Liver (tissue), 3 donors: ENCODE data around the gene FLAD1.

ENCODE experiments used
- EGR1 ChIP-seq, 2 donors: IDR thresholded peaks; 2 replicates each; pipeline ENCODE4 v1.6.1; 2016 to 2018; ENCODE audit warnings: antibody characterized with exemption in 2 of 2, low read depth in 2 of 2
- FOXA1 ChIP-seq: IDR thresholded peaks from 2 replicates; pipeline ENCODE4 v1.6.1; 2016; ENCODE audit warnings: antibody characterized with exemption
- JUND ChIP-seq, 2 donors: IDR thresholded peaks; 2 replicates each; pipeline ENCODE4 v1.6.1; 2016; ENCODE audit warnings: antibody characterized with exemption in 2 of 2
- RAD21 ChIP-seq, 2 donors: IDR thresholded peaks; 2 replicates each; pipeline ENCODE4 v1.6.1; 2016; ENCODE audit warnings: antibody characterized with exemption in 2 of 2, mild to moderate bottlenecking in 2 of 2
- RXRA ChIP-seq, 2 donors: IDR thresholded peaks; 2 replicates each; pipeline ENCODE4 v1.6.1; 2017 to 2018; ENCODE audit warnings: antibody characterized with exemption in 2 of 2, mild to moderate bottlenecking in 1 of 2
- SP1 ChIP-seq: IDR thresholded peaks from 2 replicates; pipeline ENCODE4 v1.6.1; 2018; ENCODE audit warnings: antibody characterized with exemption, mild to moderate bottlenecking
- TAF1 ChIP-seq: conservative IDR thresholded peaks from 2 replicates; pipeline ENCODE4 v1.6.1; 2016; ENCODE audit warnings: antibody characterized with exemption, mild to moderate bottlenecking
- TF ChIP-seq, protein P1 (sequence below): fragments of 150-350 bp; IDR thresholded peaks from 2 replicates; pipeline ENCODE4 v1.5.1; 2017; ENCODE audit warnings: improper control_type of control experiment, low read depth, low read length; ENCODE audit not compliant: missing input control
- donor health status: healthy.
- donor health status: healthy.

GRCh38 chr1:155022927-155023236 is 39.7 kb downstream of the FLAD1 start:
- TF ChIP-seq TAF1 (no peak), JUND (IDR thresholded peaks at IDR 0.05) (no peak), RXRA (IDR thresholded peaks at IDR 0.05) (no peak), EGR1 (IDR thresholded peaks at IDR 0.05; ENCODE audit: low read depth in 2 of 2) (no peak), SP1 (no peak), FOXA1 (no peak), RAD21 (IDR thresholded peaks at IDR 0.05) (no peak)
- TF ChIP-seq, protein P1, sequence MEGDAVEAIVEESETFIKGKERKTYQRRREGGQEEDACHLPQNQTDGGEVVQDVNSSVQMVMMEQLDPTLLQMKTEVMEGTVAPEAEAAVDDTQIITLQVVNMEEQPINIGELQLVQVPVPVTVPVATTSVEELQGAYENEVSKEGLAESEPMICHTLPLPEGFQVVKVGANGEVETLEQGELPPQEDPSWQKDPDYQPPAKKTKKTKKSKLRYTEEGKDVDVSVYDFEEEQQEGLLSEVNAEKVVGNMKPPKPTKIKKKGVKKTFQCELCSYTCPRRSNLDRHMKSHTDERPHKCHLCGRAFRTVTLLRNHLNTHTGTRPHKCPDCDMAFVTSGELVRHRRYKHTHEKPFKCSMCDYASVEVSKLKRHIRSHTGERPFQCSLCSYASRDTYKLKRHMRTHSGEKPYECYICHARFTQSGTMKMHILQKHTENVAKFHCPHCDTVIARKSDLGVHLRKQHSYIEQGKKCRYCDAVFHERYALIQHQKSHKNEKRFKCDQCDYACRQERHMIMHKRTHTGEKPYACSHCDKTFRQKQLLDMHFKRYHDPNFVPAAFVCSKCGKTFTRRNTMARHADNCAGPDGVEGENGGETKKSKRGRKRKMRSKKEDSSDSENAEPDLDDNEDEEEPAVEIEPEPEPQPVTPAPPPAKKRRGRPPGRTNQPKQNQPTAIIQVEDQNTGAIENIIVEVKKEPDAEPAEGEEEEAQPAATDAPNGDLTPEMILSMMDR: no peak
